ENCODE data around the gene GHSR.

DNA sequence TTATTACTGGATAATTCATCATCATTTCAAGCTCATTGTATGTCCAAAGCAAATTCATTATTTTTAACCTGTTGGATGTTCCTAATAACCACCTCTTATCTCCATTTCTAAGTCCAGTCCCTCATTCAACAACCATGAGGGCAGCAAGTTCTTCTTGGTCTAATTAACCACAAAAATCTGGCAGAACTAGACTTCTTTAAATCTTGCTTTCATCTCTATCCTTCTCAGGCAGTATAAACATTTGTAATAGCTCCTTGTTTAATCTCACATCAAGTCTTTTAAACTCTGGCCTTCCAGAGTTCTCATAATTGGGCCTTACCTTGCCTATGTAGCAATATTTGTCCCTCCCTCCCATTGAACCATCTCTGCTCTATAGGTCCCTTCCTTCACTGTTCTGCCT, 17.0 kb upstream of the GHSR start:
- TF ChIP-seq, protein P1, sequence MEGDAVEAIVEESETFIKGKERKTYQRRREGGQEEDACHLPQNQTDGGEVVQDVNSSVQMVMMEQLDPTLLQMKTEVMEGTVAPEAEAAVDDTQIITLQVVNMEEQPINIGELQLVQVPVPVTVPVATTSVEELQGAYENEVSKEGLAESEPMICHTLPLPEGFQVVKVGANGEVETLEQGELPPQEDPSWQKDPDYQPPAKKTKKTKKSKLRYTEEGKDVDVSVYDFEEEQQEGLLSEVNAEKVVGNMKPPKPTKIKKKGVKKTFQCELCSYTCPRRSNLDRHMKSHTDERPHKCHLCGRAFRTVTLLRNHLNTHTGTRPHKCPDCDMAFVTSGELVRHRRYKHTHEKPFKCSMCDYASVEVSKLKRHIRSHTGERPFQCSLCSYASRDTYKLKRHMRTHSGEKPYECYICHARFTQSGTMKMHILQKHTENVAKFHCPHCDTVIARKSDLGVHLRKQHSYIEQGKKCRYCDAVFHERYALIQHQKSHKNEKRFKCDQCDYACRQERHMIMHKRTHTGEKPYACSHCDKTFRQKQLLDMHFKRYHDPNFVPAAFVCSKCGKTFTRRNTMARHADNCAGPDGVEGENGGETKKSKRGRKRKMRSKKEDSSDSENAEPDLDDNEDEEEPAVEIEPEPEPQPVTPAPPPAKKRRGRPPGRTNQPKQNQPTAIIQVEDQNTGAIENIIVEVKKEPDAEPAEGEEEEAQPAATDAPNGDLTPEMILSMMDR (IDR thresholded peaks at IDR 0.05), result no peak
- TF ChIP-seq EZH2 (IDR thresholded peaks at IDR 0.05) (no peak), EZH2phosphoT487 (IDR thresholded peaks at IDR 0.05) (no peak)
